HepG2 (cell line): Measurements from ENCODE around the gene CELF4. TPM values are rescaled to one million over a fixed set of nuclear protein-coding genes. Genes with fewer than 3 reads are reported as not detected.

Experiments
- ATAC-seq: fragments of 200-7000 bp; cut with Tn5 transposase; 3 replicates; pipeline ENCODE4 v1.9.1; 2020; ENCODE audit warnings: mild to moderate bottlenecking, moderate library complexity
- BruUV-seq: library from RNA; stranded (reverse); fragments of 400-500 nt; replicated peaks from 2 replicates; lab custom pipeline; 2021; lab: Mats Ljungman, UMichigan
- CTCF ChIA-PET: fragments of 300-600 bp; formaldehyde crosslinking; extraction: SDS; loops from one replicate; lab custom pipeline; 2021; ENCODE audit warnings: low total read pairs, inconsistent platforms, low intra/inter-chr PET ratio; lab: Yijun Ruan, JAX
- POLR2A ChIA-PET: fragments of 350-600 bp; sonication (Branson Sonifier 250); formaldehyde crosslinking; loops from one replicate; lab custom pipeline; 2020; ENCODE audit warnings: antibody characterized with exemption, inconsistent platforms; lab: Yijun Ruan, JAX
- DNase-seq: peaks from one replicate; pipeline ENCODE4 v3.0.0-alpha.2; 2015; ENCODE audit warnings: low spot score
- FAIRE-seq: peaks from 3 replicates; lab custom pipeline; 2011; peaks lifted over from hg19 to GRCh38; lab: Jason Lieb, UNC
- H2AFZ ChIP-seq: one replicate; pipeline ENCODE4 v1.6.1; 2011; ENCODE audit warnings: low read length, inconsistent platforms
- H3K27ac ChIP-seq: fragments of 300-600 bp; 3 replicates; pipeline ENCODE4 v1.8.0; 2011; ENCODE audit warnings: mixed run types, mild to moderate bottlenecking, mixed read lengths, low read length, inconsistent platforms; ENCODE audit not compliant: insufficient read depth; ENCODE audit errors: extremely low read length
- H3K27me3 ChIP-seq, 2 experiments: fragments of 200-600 bp in 1 of 2; 2 replicates in 1 of 2; 3 replicates in 1 of 2; pipeline versions ENCODE4 v1.6.0 to v1.8.0; 2011; ENCODE audit warnings: low read length in 2 of 2, mild to moderate bottlenecking in 2 of 2, moderate library complexity in 2 of 2, inconsistent platforms in 1 of 2; ENCODE audit not compliant: insufficient read depth in 2 of 2, control insufficient read depth in 1 of 2
- H3K36me3 ChIP-seq, 2 experiments: fragments of 200-600 bp in 1 of 2; replicated peaks in 1 of 2; 2 replicates in 1 of 2; 3 replicates in 1 of 2; pipeline versions ENCODE4 v1.5.1 to v1.8.0; 2011; ENCODE audit warnings: low read length in 2 of 2, inconsistent platforms in 1 of 2; ENCODE audit not compliant: insufficient read depth in 2 of 2, control insufficient read depth in 1 of 2
- H3K4me1 ChIP-seq: 2 replicates; pipeline ENCODE4 v1.5.1; 2012; ENCODE audit warnings: low read length, inconsistent platforms; ENCODE audit not compliant: insufficient read depth
- H3K4me2 ChIP-seq: 2 replicates; pipeline ENCODE4 v1.6.0; 2011; ENCODE audit warnings: low read depth, low read length, inconsistent platforms
- H3K4me3 ChIP-seq, 3 experiments: fragments of 200-600 bp in 1 of 3; sonication (generic), shearing (Covaris generic) in 1 of 3; replicated peaks in 1 of 3; 2 replicates each; pipeline ENCODE4 v1.5.1; 2011 to 2016; ENCODE audit warnings: low read length in 3 of 3, inconsistent platforms in 2 of 3, low read depth in 2 of 3, mild to moderate bottlenecking in 2 of 3, control low read depth in 1 of 3, mixed read lengths in 1 of 3; ENCODE audit not compliant: insufficient read depth in 1 of 3
- H3K79me2 ChIP-seq: one replicate; pipeline ENCODE4 v1.6.1; 2011; ENCODE audit warnings: low read length, inconsistent platforms; ENCODE audit not compliant: insufficient read depth
- H3K9ac ChIP-seq: 2 replicates; pipeline ENCODE4 v1.6.0; 2011; ENCODE audit warnings: mild to moderate bottlenecking, low read depth, low read length, inconsistent platforms; ENCODE audit not compliant: insufficient read depth
- H3K9me3 ChIP-seq: 2 replicates; pipeline ENCODE4 v1.5.1; 2012; ENCODE audit warnings: mild to moderate bottlenecking, low read length
- H4K20me1 ChIP-seq: 2 replicates; pipeline ENCODE4 v1.6.0; 2011; ENCODE audit warnings: inconsistent platforms, mild to moderate bottlenecking, low read length, moderate library complexity; ENCODE audit not compliant: insufficient read depth
- ESRRA ChIP-seq: sonication (generic); formaldehyde crosslinking; IDR thresholded peaks from 2 replicates; pipeline ENCODE4 v1.5.1; 2020; ENCODE audit warnings: mild to moderate bottlenecking, low read depth, missing genetic modification reagents
- KDM1A ChIP-seq: IDR thresholded peaks from 2 replicates; pipeline ENCODE4 v1.6.1; 2016; ENCODE audit warnings: missing compliant biosample characterization
- TBX3 ChIP-seq: fragments of 450-650 bp; IDR thresholded peaks from 2 replicates; pipeline ENCODE4 v1.6.1; 2017; ENCODE audit warnings: antibody characterized with exemption, mild to moderate bottlenecking, inconsistent platforms, borderline replicate concordance
- ZFYVE20 ChIP-seq: sonication (generic); formaldehyde crosslinking; IDR thresholded peaks from 2 replicates; pipeline ENCODE4 v1.8.0; 2023; ENCODE audit warnings: low read depth, mild to moderate bottlenecking, moderate library complexity, missing genetic modification reagents, borderline replicate concordance
- ZNF12 ChIP-seq: sonication (generic); formaldehyde crosslinking; IDR thresholded peaks from 2 replicates; pipeline ENCODE4 v1.5.0; 2020; ENCODE audit warnings: missing genetic modification reagents
- ZNF337 ChIP-seq: sonication (generic); formaldehyde crosslinking; IDR thresholded peaks from 2 replicates; pipeline ENCODE4 v1.5.1; 2020; ENCODE audit warnings: missing genetic modification reagents, low read depth, mild to moderate bottlenecking, borderline replicate concordance
- ZNF543 ChIP-seq: sonication (generic); formaldehyde crosslinking; IDR thresholded peaks from 2 replicates; pipeline ENCODE4 v1.4.0; 2020; ENCODE audit warnings: mild to moderate bottlenecking, missing genetic modification reagents
- ZSCAN30 ChIP-seq: sonication (generic); formaldehyde crosslinking; IDR thresholded peaks from 2 replicates; pipeline ENCODE4 v1.5.0; 2020; ENCODE audit warnings: mild to moderate bottlenecking, missing genetic modification reagents
- WGBS: methylation state at CpG from one replicate; pipeline ENCODE4 v1.1.6; 2017; ENCODE audit warnings: low lambda C conversion rate; 5-methylcytosine and 5-hydroxymethylcytosine counted together
- in situ Hi-C: cut with HindIII; loops from 2 replicates; pipeline ENCODE4 v1.10.0; 2017; ENCODE audit warnings: low pct_unique_long_range_greater_than_20kb; ENCODE audit not compliant: extremely low pct_ligation_motif_present
- intact Hi-C: fragments of 100-400 bp; cut with micrococcal nuclease; formaldehyde crosslinking; loops from one replicate; pipeline ENCODE4 v1.10.0; 2022; ENCODE audit not compliant: unreplicated experiment
- polyA plus RNA-seq, 8 experiments: library from polyadenylated mRNA; depleted of rRNA in 3 of 8; stranded (reverse) in 7 of 8; unstranded in 1 of 8; fragments of >200 nt; fragmentation: Illumina TruSeq in 4 of 8; extraction: Trizol in 4 of 8; gene quantifications; 2 replicates each; pipeline versions ENCODE4 v1.2.1 to v1.2.3, GENCODE V29; 2011 to 2016; ENCODE audit warnings: low read depth in 4 of 8, missing spikeins in 1 of 8, mixed read lengths in 1 of 8; ENCODE audit not compliant: insufficient read depth in 1 of 8
- total RNA-seq, 5 experiments: library from RNA; depleted of rRNA; stranded (reverse); fragments of >200 nt; fragmentation: Illumina TruSeq; extraction: Trizol; gene quantifications; 2 replicates each; pipeline ENCODE4 v1.2.3, GENCODE V29; 2016; ENCODE audit warnings: low read depth in 1 of 5
- TF ChIP-seq, protein P1 (sequence below): fragments of 450-650 bp; IDR thresholded peaks from 2 replicates; pipeline ENCODE4 v1.6.1; 2017; ENCODE audit warnings: mild to moderate bottlenecking
- TF ChIP-seq, protein P2 (sequence below): sonication (generic); formaldehyde crosslinking; IDR thresholded peaks from 2 replicates; pipeline ENCODE4 v1.4.0; 2020; ENCODE audit warnings: missing genetic modification reagents
- TF ChIP-seq, protein P3 (sequence below): sonication (generic); formaldehyde crosslinking; IDR thresholded peaks from 2 replicates; pipeline ENCODE4 v1.5.0; 2020; ENCODE audit warnings: missing genetic modification reagents

The CELF4 gene
- total and polyA plus RNA-seq, 2 of the 13 experiments (the other 11 are each of a cell fraction or from before 2014, with no cell fraction given) = not detected

DNA sequence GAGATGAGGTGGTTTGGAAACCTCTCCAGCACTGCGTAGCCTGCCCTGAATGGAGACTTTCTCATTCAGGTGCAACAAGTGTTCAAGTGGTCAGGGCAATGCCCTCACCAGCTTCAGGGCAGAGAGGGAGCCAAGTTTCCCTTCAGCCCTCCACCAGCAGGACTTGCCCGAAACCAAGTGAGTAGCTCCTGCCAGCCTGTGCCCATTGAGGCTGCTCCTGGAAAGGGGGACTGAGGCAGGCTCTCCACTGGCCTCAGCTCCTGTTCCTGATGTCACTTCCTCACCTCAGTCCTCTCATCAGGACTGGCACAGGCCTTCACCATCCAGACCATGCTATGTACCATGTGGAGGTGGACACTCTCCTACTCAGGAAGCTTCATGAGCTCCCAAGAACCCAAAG lies 94.6 kb downstream of the CELF4 start:
- Histone ChIP-seq H3K9me3 (no peaks in the 10 kb centered on the region), H3K4me1 (no peaks in the 10 kb centered on the region), H3K27me3 (peaks cover 1 to 5% of the 10 kb centered on the region in 2 experiments; a peak in 2 of 5 replicates), H3K79me2 (no peaks in the 10 kb centered on the region), H3K9ac (no peak overlapping the region), H3K36me3 (no peaks in the 10 kb centered on the region), H3K4me2 (no peak overlapping the region), H2AFZ (no peak overlapping the region), H4K20me1 (no peaks in the 10 kb centered on the region), H3K27ac (no peak overlapping the region), H3K4me3 (no peak overlapping the region)
- BruUV-seq = no TSS peak
- DNase-seq (no peak), ATAC-seq (no peak), FAIRE-seq (no peak)
- CTCF ChIA-PET = no interaction called here
- POLR2A ChIA-PET = no interaction called here
- 25% methylated on average over 2 of the region's 2 CpGs for WGBS
- in situ Hi-C loops (loop anchor here (10.0 kb wide), 1 partner anchor 86 kb away; no protein-coding TSS in a partner anchor), intact Hi-C loops (no loop called here)
- TF ChIP-seq ZNF543 (no peak), TBX3 (no peak), ESRRA (CRISPR knock-in tag) (no peak), ZNF12 (CRISPR knock-in tag) (no peak), ZNF337 (no peak), ZSCAN30 (CRISPR knock-in tag) (no peak), ZFYVE20 (CRISPR knock-in tag) (no peak), KDM1A (CRISPR knock-in tag) (no peak)
- TF ChIP-seq, protein P1, sequence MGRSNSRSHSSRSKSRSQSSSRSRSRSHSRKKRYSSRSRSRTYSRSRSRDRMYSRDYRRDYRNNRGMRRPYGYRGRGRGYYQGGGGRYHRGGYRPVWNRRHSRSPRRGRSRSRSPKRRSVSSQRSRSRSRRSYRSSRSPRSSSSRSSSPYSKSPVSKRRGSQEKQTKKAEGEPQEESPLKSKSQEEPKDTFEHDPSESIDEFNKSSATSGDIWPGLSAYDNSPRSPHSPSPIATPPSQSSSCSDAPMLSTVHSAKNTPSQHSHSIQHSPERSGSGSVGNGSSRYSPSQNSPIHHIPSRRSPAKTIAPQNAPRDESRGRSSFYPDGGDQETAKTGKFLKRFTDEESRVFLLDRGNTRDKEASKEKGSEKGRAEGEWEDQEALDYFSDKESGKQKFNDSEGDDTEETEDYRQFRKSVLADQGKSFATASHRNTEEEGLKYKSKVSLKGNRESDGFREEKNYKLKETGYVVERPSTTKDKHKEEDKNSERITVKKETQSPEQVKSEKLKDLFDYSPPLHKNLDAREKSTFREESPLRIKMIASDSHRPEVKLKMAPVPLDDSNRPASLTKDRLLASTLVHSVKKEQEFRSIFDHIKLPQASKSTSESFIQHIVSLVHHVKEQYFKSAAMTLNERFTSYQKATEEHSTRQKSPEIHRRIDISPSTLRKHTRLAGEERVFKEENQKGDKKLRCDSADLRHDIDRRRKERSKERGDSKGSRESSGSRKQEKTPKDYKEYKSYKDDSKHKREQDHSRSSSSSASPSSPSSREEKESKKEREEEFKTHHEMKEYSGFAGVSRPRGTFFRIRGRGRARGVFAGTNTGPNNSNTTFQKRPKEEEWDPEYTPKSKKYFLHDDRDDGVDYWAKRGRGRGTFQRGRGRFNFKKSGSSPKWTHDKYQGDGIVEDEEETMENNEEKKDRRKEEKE = no peak
- TF ChIP-seq, protein P2, sequence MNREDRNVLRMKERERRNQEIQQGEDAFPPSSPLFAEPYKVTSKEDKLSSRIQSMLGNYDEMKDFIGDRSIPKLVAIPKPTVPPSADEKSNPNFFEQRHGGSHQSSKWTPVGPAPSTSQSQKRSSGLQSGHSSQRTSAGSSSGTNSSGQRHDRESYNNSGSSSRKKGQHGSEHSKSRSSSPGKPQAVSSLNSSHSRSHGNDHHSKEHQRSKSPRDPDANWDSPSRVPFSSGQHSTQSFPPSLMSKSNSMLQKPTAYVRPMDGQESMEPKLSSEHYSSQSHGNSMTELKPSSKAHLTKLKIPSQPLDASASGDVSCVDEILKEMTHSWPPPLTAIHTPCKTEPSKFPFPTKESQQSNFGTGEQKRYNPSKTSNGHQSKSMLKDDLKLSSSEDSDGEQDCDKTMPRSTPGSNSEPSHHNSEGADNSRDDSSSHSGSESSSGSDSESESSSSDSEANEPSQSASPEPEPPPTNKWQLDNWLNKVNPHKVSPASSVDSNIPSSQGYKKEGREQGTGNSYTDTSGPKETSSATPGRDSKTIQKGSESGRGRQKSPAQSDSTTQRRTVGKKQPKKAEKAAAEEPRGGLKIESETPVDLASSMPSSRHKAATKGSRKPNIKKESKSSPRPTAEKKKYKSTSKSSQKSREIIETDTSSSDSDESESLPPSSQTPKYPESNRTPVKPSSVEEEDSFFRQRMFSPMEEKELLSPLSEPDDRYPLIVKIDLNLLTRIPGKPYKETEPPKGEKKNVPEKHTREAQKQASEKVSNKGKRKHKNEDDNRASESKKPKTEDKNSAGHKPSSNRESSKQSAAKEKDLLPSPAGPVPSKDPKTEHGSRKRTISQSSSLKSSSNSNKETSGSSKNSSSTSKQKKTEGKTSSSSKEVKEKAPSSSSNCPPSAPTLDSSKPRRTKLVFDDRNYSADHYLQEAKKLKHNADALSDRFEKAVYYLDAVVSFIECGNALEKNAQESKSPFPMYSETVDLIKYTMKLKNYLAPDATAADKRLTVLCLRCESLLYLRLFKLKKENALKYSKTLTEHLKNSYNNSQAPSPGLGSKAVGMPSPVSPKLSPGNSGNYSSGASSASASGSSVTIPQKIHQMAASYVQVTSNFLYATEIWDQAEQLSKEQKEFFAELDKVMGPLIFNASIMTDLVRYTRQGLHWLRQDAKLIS = no peak
- TF ChIP-seq, protein P3, sequence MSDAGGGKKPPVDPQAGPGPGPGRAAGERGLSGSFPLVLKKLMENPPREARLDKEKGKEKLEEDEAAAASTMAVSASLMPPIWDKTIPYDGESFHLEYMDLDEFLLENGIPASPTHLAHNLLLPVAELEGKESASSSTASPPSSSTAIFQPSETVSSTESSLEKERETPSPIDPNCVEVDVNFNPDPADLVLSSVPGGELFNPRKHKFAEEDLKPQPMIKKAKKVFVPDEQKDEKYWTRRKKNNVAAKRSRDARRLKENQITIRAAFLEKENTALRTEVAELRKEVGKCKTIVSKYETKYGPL (CRISPR knock-in tag) = no peak
